ENCODE results near the gene NT5DC3.

NT5DC3 gene

GRCh38 chr12:103751171-103751570 lies 89.9 kb downstream of the NT5DC3 start:
- DNase-seq (ENCODE audit: low read depth) = no peak

GRCh38 chr12:103748875-103749274 lies 92.2 kb downstream of the NT5DC3 start:
- DNase-seq (ENCODE audit: low read depth) = no peak

GRCh38 chr12:103748002-103748401 lies 93.0 kb downstream of the NT5DC3 start:
- no peak for DNase-seq (ENCODE audit: low read depth)

DNA sequence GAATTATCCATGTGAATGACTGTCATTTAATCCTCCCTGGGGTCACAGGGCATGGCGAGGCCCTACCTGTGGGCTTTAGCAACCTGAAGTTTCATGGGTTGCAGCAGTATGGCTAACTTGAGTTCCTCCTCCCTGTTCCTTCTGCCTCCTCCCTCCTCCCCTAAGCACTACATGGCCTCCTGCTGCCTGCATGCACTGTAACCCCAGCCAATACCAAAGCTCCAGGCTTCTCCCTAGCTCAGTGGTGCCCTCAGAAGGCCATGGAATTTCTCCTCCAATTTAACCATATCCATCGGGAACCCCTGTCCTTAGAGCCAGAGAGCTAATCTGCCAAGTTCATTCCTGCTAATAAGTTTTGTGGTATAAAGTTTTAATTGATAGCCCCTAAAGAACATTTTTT lies 95.1 kb downstream of the NT5DC3 start:
- no peak for DNase-seq (ENCODE audit: low read depth)

- DNase-seq (ENCODE audit: low read depth) = no peak
Measured at GRCh38 chr12:103743788-103744187, 97.2 kb downstream of the NT5DC3 start.

DNA sequence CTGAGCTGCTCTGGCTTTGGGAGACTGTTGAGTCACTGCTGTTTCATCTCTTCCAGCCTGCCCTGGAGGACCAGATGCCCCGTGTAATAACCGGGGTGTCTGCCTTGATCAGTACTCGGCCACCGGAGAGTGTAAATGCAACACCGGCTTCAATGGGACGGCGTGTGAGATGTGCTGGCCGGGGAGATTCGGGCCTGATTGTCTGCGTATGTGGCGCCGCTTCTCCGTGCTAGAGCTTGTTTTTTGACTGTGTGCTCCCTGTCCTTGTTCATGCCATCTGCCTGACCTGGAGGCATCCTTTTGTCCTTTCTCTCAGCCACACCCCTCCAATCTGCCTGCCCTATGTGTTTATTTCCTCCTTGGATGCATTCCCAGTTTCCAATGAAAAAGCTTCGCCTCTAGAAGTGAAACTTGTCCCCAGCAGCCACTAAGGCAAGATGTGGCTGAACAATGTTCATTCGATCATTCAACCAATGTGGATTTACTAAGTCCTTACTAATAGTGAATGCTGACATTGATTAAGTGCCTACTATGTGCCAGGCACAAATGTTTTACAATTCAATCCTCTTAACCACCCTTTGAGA lies 98.6 kb downstream of the NT5DC3 start:
- no peak for DNase-seq (ENCODE audit: low read depth)

DNA sequence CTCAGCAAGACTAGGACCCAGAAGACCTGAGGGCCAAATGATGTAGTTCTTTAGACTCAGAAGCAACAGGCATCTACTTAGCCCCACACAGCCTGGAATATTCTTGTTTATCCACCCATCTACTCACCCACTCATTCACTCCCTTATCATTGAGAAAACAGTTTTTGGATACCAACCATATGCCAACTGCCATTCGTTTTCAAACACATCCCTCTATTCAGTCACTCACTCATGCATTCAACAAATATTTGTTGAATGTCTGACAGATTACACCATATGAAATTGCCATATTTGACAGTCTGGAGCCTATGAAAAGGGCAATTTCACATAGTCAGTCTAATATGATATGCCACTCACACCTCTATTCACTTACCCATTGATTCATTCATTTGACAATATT lies 103.2 kb downstream of the NT5DC3 start:
- no peak for DNase-seq (ENCODE audit: low read depth)

GRCh38 chr12:103736572-103736971 lies 104.5 kb downstream of the NT5DC3 start:
- no peak for DNase-seq (ENCODE audit: low read depth)

- DNase-seq (ENCODE audit: low read depth) = no peak
Measured at GRCh38 chr12:103735291-103735690, 105.7 kb downstream of the NT5DC3 start.

DNA sequence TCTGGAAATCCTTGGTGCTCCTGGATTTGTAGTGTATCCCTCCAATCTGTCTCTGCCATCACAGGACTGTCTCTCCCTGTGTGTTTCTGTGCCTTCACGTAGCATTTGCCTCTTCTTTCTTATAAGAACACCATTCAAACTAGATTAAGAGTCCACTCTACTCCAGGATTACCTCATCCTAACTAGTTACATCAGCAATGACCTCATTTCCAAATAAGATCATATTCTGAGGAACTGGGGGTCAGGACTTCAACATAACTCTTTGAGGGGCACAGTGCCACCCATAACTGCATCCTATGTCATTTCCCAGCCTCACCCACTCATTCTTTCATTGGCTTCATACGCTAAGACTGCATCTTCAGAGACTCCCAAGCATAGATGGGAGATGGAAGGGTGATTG lies 106.2 kb downstream of the NT5DC3 start:
- no peak for DNase-seq (ENCODE audit: low read depth)

- no peak for DNase-seq (ENCODE audit: low read depth)
Measured at GRCh38 chr12:103731539-103731938, 109.5 kb downstream of the NT5DC3 start.

DNA sequence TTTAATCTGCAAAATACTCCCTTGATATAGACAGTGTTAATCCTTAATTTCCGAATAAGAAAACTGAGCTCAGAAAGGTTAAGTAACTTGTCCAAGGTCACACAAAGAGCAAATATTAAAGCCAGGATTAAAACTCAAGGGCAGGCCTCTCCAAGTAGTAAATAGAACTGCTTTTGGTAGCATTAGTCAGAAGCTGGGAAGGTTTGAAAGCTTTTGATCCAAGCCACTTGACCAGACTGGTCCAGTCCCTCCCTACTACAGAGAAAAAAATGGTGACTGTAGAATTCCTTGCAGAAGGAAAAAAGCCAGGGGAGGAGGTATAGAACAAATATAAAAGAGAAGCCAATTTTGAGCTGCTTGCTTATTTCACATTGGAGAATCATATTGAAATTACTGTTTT lies 111.5 kb downstream of the NT5DC3 start:
- no peak for DNase-seq (ENCODE audit: low read depth)

DNA sequence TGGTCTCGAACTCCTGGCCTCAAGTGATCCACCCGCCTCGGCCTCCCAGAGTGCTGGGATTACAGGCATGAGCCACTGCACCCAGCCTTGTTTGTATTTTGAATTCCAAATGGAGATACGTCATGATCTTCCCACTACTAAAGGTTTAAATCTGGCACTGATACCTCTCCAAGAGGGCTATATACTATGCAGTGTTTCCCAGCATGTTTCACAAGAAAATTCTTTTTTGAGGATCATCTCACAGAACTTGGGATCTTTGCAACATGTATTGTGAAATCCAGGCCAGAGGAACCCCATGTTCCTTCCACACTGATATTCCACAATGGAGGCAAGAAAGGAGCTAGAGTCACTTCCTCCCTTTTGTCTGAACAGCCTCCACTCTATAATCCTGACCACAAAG lies 112.7 kb downstream of the NT5DC3 start:
- no peak for DNase-seq (ENCODE audit: low read depth)

DNA sequence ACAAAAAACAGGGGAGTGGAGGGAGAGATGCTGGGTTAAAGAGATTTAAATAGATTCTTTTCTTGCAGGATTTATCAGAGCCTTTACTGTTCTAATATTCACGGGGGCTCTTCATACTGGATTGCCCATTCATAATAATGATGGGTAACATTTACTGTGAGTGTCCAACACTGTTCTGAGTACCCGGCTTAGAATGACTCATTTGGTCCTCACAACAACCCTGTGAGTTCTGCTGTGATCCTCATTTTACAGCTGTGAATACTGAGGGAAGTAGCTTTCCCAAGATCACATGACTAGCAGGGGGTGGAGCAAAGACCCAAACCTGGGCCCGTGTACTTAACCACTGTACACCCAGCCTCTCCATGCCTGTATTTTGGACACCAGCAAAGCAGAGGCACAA lies 113.4 kb downstream of the NT5DC3 start:
- no peak for DNase-seq (ENCODE audit: low read depth)

DNA sequence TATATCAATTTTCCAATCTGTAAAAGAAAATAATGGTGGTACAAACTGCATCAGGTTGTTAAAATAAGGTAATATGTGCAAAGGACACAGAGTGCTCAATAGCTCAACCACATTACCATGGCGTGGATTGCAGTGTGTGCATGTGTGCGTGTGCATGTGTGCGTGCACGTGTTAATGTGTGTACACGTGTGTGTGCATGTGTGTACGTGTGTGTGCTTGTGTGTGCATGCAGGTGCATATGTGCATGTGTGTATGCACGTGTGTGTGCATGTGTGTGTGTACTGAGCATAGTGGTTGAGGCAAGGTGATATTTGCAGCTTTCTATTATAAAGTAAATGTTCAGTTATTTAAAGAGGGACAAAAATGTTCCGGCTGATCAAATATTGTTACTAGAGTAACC lies 115.6 kb downstream of the NT5DC3 start:
- no peak for DNase-seq (ENCODE audit: low read depth)
